ENCODE data around the gene ANKFN1. TPM values are rescaled to one million over a fixed set of nuclear protein-coding genes. Genes with fewer than 3 reads are reported as not detected.

ANKFN1 gene
- total RNA-seq, 1 experiment from 2014 or later = not detected

DNA sequence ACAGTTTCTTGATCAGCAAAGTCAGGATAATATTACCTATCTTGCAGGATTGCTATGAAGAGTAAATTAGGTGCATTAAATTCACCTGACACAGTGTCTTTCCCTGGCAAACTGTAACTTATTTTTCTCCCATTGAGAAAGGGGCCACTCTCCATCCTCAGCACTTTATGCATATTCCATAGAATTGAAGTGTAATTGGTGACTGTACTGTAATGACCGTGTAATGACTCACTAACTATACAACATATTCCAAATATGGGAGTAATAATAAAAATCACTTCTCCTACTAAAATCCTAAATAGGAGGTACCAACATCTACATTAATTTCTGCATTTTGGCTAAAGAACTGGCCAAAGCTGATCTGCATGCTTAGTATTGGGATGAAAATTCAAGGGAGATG, 298.4 kb downstream of the ANKFN1 start:
- TF ChIP-seq, protein P1, sequence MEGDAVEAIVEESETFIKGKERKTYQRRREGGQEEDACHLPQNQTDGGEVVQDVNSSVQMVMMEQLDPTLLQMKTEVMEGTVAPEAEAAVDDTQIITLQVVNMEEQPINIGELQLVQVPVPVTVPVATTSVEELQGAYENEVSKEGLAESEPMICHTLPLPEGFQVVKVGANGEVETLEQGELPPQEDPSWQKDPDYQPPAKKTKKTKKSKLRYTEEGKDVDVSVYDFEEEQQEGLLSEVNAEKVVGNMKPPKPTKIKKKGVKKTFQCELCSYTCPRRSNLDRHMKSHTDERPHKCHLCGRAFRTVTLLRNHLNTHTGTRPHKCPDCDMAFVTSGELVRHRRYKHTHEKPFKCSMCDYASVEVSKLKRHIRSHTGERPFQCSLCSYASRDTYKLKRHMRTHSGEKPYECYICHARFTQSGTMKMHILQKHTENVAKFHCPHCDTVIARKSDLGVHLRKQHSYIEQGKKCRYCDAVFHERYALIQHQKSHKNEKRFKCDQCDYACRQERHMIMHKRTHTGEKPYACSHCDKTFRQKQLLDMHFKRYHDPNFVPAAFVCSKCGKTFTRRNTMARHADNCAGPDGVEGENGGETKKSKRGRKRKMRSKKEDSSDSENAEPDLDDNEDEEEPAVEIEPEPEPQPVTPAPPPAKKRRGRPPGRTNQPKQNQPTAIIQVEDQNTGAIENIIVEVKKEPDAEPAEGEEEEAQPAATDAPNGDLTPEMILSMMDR (conservative IDR thresholded peaks at IDR 0.05) = no peak

More for the DNA sequence above, 298.4 kb downstream of the ANKFN1 start:
- Mint-ChIP-seq H3K4me1 (peaks cover 0 to 3% of the 10 kb centered on the region in 2 experiments; a peak in 2 of 4 replicates), H3K27me3 (ENCODE audit: low read depth) (no peaks in the 10 kb centered on the region), H3K36me3 (ENCODE audit: insufficient read depth in 1 of 3, low read depth in 3 of 3) (no peaks in the 10 kb centered on the region), H3K9me3 (no peaks in the 10 kb centered on the region), H3K4me3 (no peak overlapping the region), H3K27ac (no peak overlapping the region)
- no peaks in the 10 kb centered on the region for H3K4me1 ChIP-seq (ENCODE audit: insufficient read depth, low read length)
- no peak overlapping the region for H3T11ph ChIP-seq (ENCODE audit: low read length)
- H2AK5ac ChIP-seq (ENCODE audit: insufficient read length, low read length) = no peak overlapping the region
- no peak overlapping the region for H2AFZ ChIP-seq (ENCODE audit: low read length)
- no peaks in the 10 kb centered on the region for H3K79me1 ChIP-seq (ENCODE audit: insufficient read depth, low read depth, low read length, poor library complexity, severe bottlenecking)
- H3K23ac ChIP-seq (ENCODE audit: insufficient read length, low read depth, low read length) = no peak overlapping the region
- no peaks in the 10 kb centered on the region for H3K23me2 ChIP-seq (ENCODE audit: insufficient read length, low read depth, low read length, poor library complexity, severe bottlenecking)
- no peak overlapping the region for H3K56ac ChIP-seq (ENCODE audit: insufficient read length, low read depth, low read length)
- no peak overlapping the region for H3K4ac ChIP-seq (ENCODE audit: low read depth, low read length)
- H3K14ac ChIP-seq (ENCODE audit: insufficient read depth, low read length) = no peak overlapping the region
- H4K5ac ChIP-seq (ENCODE audit: insufficient read length, low read depth, low read length) = no peak overlapping the region
- no peak overlapping the region for H4K91ac ChIP-seq (ENCODE audit: insufficient read length, low read depth, low read length)
- no peak overlapping the region for H3K4me2 ChIP-seq (ENCODE audit: insufficient read depth, insufficient read length, low read length)
- no peak overlapping the region for H2BK15ac ChIP-seq (ENCODE audit: low read depth, low read length)
- H3K9me3 ChIP-seq (ENCODE audit: control insufficient read depth, low read depth, low read length) = no peaks in the 10 kb centered on the region
- H3K27ac ChIP-seq (ENCODE audit: insufficient read length, low read depth, low read length) = no peak overlapping the region
- H4K8ac ChIP-seq (replicated peaks; ENCODE audit: insufficient read length, low read depth, low read length) = no peak overlapping the region
- no peak overlapping the region for H3K9ac ChIP-seq (ENCODE audit: extremely low read depth, insufficient read length, low read length)
- H2BK12ac ChIP-seq (ENCODE audit: insufficient read length, low read depth, low read length) = no peak overlapping the region
- H2BK20ac ChIP-seq (ENCODE audit: low read depth, low read length, poor library complexity, severe bottlenecking) = no peak overlapping the region
- H2BK5ac ChIP-seq (ENCODE audit: insufficient read length, low read length) = no peak overlapping the region
- H3K27me3 ChIP-seq (ENCODE audit: insufficient read depth, low read length) = no peaks in the 10 kb centered on the region
- no peaks in the 10 kb centered on the region for H4K20me1 ChIP-seq (ENCODE audit: control insufficient read depth, insufficient read depth, insufficient read length)
- DNase-seq = no peak
- no peak overlapping the region for H3K18ac ChIP-seq (ENCODE audit: insufficient read length, low read depth, low read length)
- no CpG with 5 or more reads among the region's 1 CpG for WGBS (ENCODE audit: extremely low coverage, insufficient read length, low lambda C conversion rate)
- no peak overlapping the region for H2BK120ac ChIP-seq (ENCODE audit: low read depth, low read length, poor library complexity, severe bottlenecking)
- no peaks in the 10 kb centered on the region for H3K79me2 ChIP-seq (ENCODE audit: insufficient read depth, low read length)
